Lung (tissue), 12 donors: Measurements from ENCODE around the gene MUCL3. TPM values are rescaled to one million over a fixed set of nuclear protein-coding genes. Genes with fewer than 3 reads are reported as not detected.

Experiments used
- ATAC-seq: fragments of 200-7000 bp; cut with Tn5 transposase; one replicate; pipeline ENCODE4 v1.9.1; 2020; ENCODE audit warnings: moderate number of reproducible peaks; ENCODE audit not compliant: insufficient read depth, low FRiP score
- DNase-seq, 3 donors: peaks; one replicate each; pipeline ENCODE4 v3.0.0-alpha.2; 2013 to 2017
- H3K27ac ChIP-seq, 2 donors: one replicate each; pipeline ENCODE4 v1.5.1; 2013; ENCODE audit warnings: mild to moderate bottlenecking in 2 of 2, moderate library complexity in 2 of 2, control low read depth in 1 of 2, inconsistent platforms in 1 of 2, low read depth in 1 of 2, low read length in 1 of 2
- H3K27me3 ChIP-seq, 3 donors: one replicate each; pipeline ENCODE4 v1.5.1; 2013; ENCODE audit warnings: low read length in 2 of 3; ENCODE audit not compliant: control insufficient read depth in 3 of 3, insufficient read depth in 3 of 3
- H3K36me3 ChIP-seq, 4 donors: one replicate each; pipeline ENCODE4 v1.5.1; 2013; ENCODE audit warnings: low read length in 4 of 4, mild to moderate bottlenecking in 1 of 4, moderate library complexity in 1 of 4; ENCODE audit not compliant: control insufficient read depth in 4 of 4, insufficient read depth in 4 of 4
- H3K4me1 ChIP-seq, 5 donors: one replicate each; pipeline ENCODE4 v1.5.1; 2013; ENCODE audit warnings: low read length in 5 of 5, mild to moderate bottlenecking in 2 of 5, moderate library complexity in 1 of 5; ENCODE audit not compliant: control insufficient read depth in 5 of 5, insufficient read depth in 5 of 5
- H3K4me3 ChIP-seq: one replicate; pipeline ENCODE4 v1.5.1; 2013; ENCODE audit warnings: mild to moderate bottlenecking, control low read depth, moderate library complexity
- H3K9ac ChIP-seq, 2 donors: one replicate each; pipeline ENCODE4 v1.5.1; 2013; ENCODE audit warnings: low read length in 2 of 2, control low read depth in 1 of 2; ENCODE audit not compliant: insufficient read depth in 1 of 2
- H3K9me3 ChIP-seq, 4 donors: one replicate each; pipeline ENCODE4 v1.5.1; 2013; ENCODE audit warnings: low read length in 3 of 4, mild to moderate bottlenecking in 1 of 4, moderate library complexity in 1 of 4; ENCODE audit not compliant: control insufficient read depth in 4 of 4, insufficient read depth in 3 of 4
- CTCF ChIP-seq: IDR thresholded peaks from 2 replicates; pipeline ENCODE4 v1.5.1; 2012; ENCODE audit warnings: mild to moderate bottlenecking; ENCODE audit errors: control extremely low read depth, extremely low read depth
- WGBS, 2 donors: extraction: QIAGEN DNeasy Blood & Tissue Kit; methylation state at CpG; one replicate each; pipeline ENCODE4 v1.1.7; 2013; 5-methylcytosine and 5-hydroxymethylcytosine counted together
- polyA plus RNA-seq, 2 donors: library from polyadenylated mRNA; stranded (reverse); fragments of 200-250 nt; gene quantifications; one replicate each; pipeline ENCODE4 v1.2.1, GENCODE V29; 2013
- total RNA-seq, 2 donors: library from RNA; depleted of rRNA in 1 of 2; stranded (reverse); fragments of >200 nt in 1 of 2; gene quantifications; one replicate each; pipeline ENCODE4 v1.2.1, GENCODE V29; 2014 to 2021
- donor health status: control.
- donor health status: control.
- donor health status: Bipolar disorder and iron deficiency.
- donor health status: healthy.
- donor health status: DM: yes; HTN: yes; CAD: no.

The MUCL3 gene
- total and polyA plus RNA-seq, 4 donors, result 0.47 to 6.4 (median 2.0) TPM

DNA sequence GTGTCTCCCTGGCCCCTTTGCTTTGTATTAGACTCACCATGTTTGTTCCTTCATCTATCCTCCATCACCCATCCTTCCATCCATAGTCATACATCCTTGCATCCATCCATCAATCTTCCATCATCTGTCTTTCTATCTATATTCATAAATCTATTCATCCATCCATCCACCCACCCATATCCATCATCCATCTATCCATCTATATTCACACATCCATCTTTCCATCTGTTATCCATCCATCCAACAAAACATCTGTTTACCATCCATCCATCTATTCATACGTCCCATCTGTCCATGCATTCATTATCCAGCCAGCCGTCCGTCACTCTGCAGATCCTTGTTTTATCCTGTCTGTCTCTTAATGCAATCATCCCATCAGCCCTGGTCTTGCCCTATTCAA lies 45.8 kb upstream of the MUCL3 start:
- Histone ChIP-seq H3K4me1 (no peaks in the 10 kb centered on the region), H3K4me3 (no peak overlapping the region), H3K9ac (no peak overlapping the region), H3K36me3 (peaks cover 0 to 40% (median 34%) of the 10 kb centered on the region in 4 donors), H3K27me3 (no peaks in the 10 kb centered on the region), H3K9me3 (no peaks in the 10 kb centered on the region), H3K27ac (no peak overlapping the region)
- ATAC-seq (no peak), DNase-seq (no peak)
- no peak for TF ChIP-seq CTCF
- WGBS, 2 donors, result 92 to 98% methylated on average over 3 of the region's 3 CpGs

DNA sequence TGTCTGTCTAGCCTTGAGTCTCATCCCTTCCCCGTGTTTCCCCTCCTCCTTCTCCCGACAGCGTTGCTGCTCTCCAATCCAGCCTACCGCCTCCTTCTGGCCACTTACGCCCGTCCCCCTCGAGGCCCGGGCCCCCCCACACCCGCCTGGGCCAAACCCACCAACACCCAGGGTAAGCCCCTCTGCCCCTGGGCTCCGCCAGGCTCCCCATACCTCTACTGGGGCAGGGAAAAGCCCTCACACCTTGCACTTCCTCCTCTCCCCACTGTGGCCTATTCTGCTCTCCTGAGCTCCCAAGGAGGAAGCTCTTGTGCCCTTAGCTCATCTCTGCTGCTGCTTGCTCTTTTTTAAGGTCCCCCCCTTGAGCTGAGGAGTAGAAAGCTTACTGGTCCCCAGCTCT lies 45.4 kb upstream of the MUCL3 start:
- ATAC-seq, result no peak

DNA sequence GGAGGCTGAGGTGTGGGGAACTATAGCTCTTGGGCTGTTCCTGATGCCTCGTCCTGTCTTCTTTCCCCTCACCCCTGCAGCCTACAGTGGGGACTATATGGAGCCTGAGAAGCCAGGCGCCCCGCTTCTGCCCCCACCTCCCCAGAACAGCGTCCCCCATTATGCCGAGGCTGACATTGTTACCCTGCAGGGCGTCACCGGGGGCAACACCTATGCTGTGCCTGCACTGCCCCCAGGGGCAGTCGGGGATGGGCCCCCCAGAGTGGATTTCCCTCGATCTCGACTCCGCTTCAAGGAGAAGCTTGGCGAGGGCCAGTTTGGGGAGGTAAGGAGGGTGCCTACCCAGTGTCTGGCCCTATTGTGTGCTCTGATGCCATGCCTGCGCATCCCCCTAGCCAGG lies 44.2 kb upstream of the MUCL3 start:
- no peak overlapping the region for H3K4me3 ChIP-seq
- TF ChIP-seq CTCF, result no peak
- H3K9ac ChIP-seq, result no peak overlapping the region
- H3K27ac ChIP-seq, result no peak overlapping the region
- no peak for ATAC-seq
- no peaks in the 10 kb centered on the region for H3K9me3 ChIP-seq
- H3K36me3 ChIP-seq, result peaks cover 0 to 34% (median 29%) of the 10 kb centered on the region in 4 donors
- H3K4me1 ChIP-seq, result no peaks in the 10 kb centered on the region
- DNase-seq, result no peak
- WGBS, 2 donors, result 91 to 97% methylated on average over 13 of the region's 13 CpGs
- H3K27me3 ChIP-seq, result no peaks in the 10 kb centered on the region

More for the DNA sequence above, 45.4 kb upstream of the MUCL3 start:
- Histone ChIP-seq H3K27me3 (no peaks in the 10 kb centered on the region), H3K9ac (no peak overlapping the region), H3K36me3 (peaks cover 0 to 37% (median 32%) of the 10 kb centered on the region in 4 donors), H3K4me1 (no peaks in the 10 kb centered on the region), H3K4me3 (no peak overlapping the region), H3K9me3 (no peaks in the 10 kb centered on the region), H3K27ac (no peak overlapping the region)
- no peak for TF ChIP-seq CTCF
- 83 to 89% methylated on average over 10 of the region's 10 CpGs for WGBS, 2 donors
- no peak for DNase-seq

DNA sequence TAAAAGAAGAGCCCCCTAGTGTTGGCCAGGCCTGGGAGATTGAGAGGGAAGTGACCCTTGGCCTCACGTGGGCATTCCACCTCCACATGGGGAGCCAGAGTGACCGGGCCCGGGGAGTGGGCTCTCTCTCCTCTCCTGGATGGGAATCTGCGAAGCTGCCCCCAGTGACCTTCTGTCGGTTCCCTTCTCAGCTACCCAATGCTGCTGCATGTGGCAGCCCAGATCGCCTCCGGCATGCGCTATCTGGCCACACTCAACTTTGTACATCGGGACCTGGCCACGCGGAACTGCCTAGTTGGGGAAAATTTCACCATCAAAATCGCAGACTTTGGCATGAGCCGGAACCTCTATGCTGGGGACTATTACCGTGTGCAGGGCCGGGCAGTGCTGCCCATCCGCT lies 42.9 kb upstream of the MUCL3 start:
- peaks cover 0 to 34% (median 21%) of the 10 kb centered on the region in 4 donors for H3K36me3 ChIP-seq
- no peak for ATAC-seq
- H3K4me3 ChIP-seq, result no peak overlapping the region

More for the DNA sequence above, 42.9 kb upstream of the MUCL3 start:
- H3K9ac ChIP-seq, result no peak overlapping the region
- H3K4me1 ChIP-seq, result no peaks in the 10 kb centered on the region
- WGBS, 2 donors, result 90 to 95% methylated on average over 16 of the region's 16 CpGs
- no peak for TF ChIP-seq CTCF
- H3K9me3 ChIP-seq, result no peaks in the 10 kb centered on the region
- DNase-seq, result no peak
- no peaks in the 10 kb centered on the region for H3K27me3 ChIP-seq
- H3K27ac ChIP-seq, result no peak overlapping the region
